GM18499 (cell line): Measurements from ENCODE around the gene CD48.

ENCODE experiments used
- ATAC-seq: cut with Tn5 transposase; IDR thresholded peaks from one replicate; pipeline ENCODE4 v1.9.1; 2021; ENCODE audit warnings: moderate number of reproducible peaks; ENCODE audit not compliant: insufficient read depth, unreplicated experiment

Gene CD48

GRCh38 chr1:160638540-160638857 lies 73.1 kb downstream of the CD48 start:
- ATAC-seq: no peak

GRCh38 chr1:160637821-160638539 lies 73.6 kb downstream of the CD48 start:
- no peak for ATAC-seq

- ATAC-seq: no peak
These were observed 74.6 kb downstream of the CD48 start for GRCh38 chr1:160637065-160637464.

- ATAC-seq: no peak
These were observed 75.1 kb downstream of the CD48 start for GRCh38 chr1:160636547-160636946.

GRCh38 chr1:160636076-160636475 lies 75.5 kb downstream of the CD48 start:
- ATAC-seq: no peak

- ATAC-seq: no peak
These were observed 76.8 kb downstream of the CD48 start for GRCh38 chr1:160634543-160635491.

GRCh38 chr1:160633330-160633903 lies 78.2 kb downstream of the CD48 start:
- ATAC-seq: no peak

- no peak for ATAC-seq
These were observed 79.5 kb downstream of the CD48 start for GRCh38 chr1:160631983-160632625.

GRCh38 chr1:160630523-160631451 lies 80.8 kb downstream of the CD48 start:
- no peak for ATAC-seq

GRCh38 chr1:160629286-160630210 lies 82.1 kb downstream of the CD48 start:
- no peak for ATAC-seq

GRCh38 chr1:160628799-160629263 lies 82.8 kb downstream of the CD48 start:
- ATAC-seq: no peak
